Forelimb muscle (tissue), 1 donor: ENCODE results near the gene EEPD1. TPM values are rescaled to one million over a fixed set of nuclear protein-coding genes. Genes with fewer than 3 reads are reported as not detected.
A peak's percentile ranks its signal among the peaks of the same experiment; 100 is the strongest.
"Not testable (repeated sequence)": the region's sequence is repeated elsewhere in the genome, so short reads cannot be mapped to it uniquely, and the experiment has no call there.

Source experiments
- DNase-seq: peaks from one replicate; pipeline ENCODE4 v3.0.0-alpha.2; 2013; ENCODE audit warnings: low read depth
- polyA plus RNA-seq: library from polyadenylated mRNA; unstranded; fragments of 120-200 nt; gene quantifications from one replicate; pipeline ENCODE4 v1.2.1, GENCODE V29; 2013; ENCODE audit not compliant: insufficient read length

The EEPD1 gene
- polyA plus RNA-seq, result 11.0 TPM

- DNase-seq, result peak; percentile 90
Observed at GRCh38 chr7:36152756-36153570, at the start of gene EEPD1. EEPD1 (plus strand) TSS chr7:36153254; CDS start chr7:36154325, 1,071 bp downstream.

- no peak for DNase-seq
Observed at GRCh38 chr7:36103837-36104561, 49.1 kb upstream of the EEPD1 start.

DNA sequence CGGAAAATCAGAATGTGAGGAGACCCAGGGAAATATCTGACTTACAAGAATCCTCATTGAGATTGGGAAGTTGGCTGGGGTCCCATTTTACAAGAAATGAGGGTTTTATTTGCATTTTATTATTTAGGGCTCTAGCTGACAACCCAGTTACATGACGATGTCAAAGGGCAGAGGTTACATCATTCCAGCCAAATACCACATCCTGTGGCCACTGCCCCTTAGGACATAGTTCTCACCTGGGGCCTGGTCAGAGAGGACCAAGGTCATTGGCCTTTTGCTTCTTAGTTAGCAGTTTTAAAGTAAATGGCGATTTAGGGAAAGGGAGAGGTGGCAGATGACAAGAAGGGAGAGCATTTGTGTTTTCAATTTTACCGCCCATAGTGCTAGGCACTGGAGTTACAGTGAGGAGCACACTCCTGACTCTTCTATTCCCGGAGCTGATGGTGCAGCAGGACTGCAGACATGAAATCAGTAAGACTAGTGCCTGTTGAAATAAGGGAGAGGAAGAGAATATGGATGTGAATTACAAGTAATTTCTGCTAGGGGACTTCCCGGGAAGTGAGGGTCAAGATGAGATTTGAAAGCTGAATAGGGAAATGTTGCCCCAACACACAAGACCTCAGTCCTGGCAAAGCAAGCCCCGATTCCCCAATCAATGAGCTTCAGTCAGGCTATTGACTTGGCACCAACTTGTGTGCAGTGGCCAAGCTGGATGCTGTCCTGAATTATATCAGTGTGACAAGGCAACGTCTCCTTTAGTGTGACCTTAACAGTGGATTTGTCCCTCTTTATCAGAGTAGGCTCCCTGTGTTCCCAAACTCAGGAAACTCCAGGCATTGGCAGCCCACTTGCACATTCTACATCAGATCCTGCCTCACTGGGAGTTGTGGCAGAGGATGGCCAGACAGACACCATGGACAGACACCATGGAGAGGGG lies 45.8 kb upstream of the EEPD1 start:
- DNase-seq, result not testable (repeated sequence)

DNA sequence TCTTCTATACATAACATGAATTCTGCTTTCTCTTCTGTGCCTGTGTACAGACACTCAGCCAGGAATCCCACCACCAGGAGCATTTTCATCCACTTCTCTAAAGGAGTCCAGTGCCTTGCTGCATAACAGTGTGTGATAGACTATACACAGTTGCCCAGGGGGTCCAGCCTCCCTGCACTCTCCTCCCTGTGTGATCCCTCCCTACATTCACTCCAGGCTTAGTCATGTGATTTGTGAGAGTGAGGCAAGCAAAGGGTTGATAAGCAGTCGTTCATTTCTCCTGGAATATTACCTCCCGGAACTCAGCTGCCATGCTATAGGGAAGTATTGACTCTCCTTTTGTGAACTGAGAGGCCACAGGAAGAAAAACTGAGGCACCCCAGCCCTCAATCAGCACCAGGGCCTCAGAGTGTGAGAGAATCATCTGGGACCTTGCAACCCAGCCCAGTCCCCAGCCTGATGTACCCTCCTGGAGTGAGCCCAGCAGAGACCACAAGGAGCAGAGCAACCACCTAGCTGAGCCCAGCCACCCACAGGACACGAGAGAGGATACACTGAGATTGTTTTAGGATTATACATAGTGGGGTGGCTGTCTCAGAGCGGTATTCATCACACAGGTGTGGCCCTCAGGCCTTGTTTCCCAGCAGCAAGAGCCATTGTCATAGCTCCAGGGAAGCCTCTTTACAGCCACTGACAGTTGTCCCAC lies 45.0 kb upstream of the EEPD1 start:
- no peak for DNase-seq

DNA sequence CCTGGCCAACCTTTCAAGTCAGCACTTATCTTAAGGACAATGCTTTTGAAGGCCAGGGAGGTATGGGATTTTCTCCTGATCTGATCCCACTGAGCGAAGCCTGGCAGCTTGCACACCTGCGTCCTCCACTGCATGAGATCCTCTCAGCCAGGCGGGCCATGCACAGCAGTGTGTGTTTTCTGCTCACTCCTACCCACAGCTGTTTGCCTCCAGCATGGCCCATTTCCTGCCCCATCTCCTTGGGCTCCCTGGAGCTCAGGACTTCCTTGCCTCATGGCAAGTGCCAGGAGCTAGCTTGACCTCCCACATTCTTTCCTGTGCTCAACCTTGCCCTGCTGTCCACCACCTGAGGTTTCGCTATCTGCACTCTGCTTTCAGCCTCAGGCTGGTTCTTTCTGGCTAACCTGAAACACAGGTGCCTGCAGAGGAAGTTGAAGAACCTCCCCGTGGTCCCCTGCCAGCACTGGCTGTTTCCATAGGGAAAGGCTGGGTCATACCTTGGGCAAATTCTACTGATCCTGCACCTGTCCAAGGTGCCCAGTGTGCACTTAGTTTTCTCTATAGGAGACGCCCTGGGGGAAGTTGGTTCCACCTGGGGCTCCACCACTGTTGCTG lies 43.9 kb upstream of the EEPD1 start:
- no peak for DNase-seq

- no peak for DNase-seq
Observed at GRCh38 chr7:36110584-36110983, 42.5 kb upstream of the EEPD1 start.

GRCh38 chr7:36112969-36113368 lies 40.1 kb upstream of the EEPD1 start:
- no peak for DNase-seq

DNA sequence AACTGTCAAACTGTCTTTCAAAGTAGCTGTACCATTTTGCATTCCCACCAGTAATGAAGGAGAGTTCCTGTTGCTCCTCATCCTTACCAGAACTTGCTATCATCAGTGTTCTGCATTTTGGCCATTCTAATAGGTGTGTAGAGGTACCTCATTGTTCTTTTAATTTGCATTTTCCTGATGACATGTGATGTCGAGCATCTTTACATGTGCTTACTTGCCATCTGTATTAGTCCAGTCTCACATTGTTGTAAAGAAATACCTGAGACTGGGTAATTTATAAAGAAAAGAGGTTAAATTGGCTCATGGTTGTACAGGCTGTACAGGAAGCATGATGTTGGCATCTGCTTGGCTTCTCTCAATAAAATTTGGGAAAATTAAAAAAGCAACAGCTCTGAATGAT lies 38.7 kb upstream of the EEPD1 start:
- no peak for DNase-seq

GRCh38 chr7:36115448-36116321 lies 37.4 kb upstream of the EEPD1 start:
- DNase-seq, result no peak

GRCh38 chr7:36116347-36117202 lies 36.5 kb upstream of the EEPD1 start:
- DNase-seq, result no peak

DNA sequence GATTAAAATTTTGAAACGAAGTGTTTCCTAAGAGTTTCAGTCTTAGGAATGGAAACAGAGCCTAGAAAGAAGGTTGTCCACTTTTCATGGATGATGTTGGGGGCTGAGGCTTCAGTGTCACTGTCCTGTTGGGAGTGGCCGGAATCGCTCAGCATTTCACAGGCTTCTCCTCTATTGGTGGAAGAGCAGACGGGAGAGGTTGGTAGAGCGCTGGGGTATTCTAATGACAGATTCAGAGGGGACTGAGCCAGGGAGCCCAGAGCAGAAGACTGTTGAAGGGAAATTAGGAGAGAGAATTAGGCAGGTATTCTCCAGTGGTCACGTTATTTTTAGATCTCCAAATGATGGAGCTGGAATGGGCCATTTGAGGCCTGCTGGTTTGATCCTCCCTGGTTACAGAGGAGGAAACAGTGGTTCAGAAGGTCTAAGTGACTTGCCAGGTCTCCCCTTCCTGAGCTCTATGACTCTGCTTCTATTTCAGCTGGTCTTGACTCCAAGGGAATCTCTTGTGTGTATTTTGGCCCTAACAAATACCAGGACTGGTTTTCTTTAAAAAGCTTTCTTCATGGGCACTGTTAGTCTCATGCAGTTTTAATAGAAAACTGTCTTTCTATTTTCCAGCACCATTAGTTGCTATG lies 35.7 kb upstream of the EEPD1 start:
- DNase-seq, result no peak

DNA sequence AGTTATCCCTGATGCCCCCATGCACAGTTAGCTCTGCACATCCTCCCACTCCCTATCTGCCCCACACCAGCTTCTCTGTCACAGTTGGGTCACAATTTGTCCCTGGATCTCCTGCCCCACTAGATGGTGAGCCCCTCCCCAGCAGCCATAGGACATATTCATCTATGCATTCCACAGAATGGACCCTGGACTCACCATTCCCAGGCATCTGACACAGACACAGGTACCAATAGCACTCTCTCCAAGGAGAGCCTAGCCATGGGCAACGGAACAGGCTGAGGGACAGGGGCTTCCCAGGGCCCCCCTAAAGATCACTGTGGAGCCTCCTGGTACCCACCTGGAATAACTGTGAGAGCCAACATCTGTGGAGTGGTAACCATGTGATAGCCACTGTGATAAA lies 34.7 kb upstream of the EEPD1 start:
- DNase-seq, result no peak

DNA sequence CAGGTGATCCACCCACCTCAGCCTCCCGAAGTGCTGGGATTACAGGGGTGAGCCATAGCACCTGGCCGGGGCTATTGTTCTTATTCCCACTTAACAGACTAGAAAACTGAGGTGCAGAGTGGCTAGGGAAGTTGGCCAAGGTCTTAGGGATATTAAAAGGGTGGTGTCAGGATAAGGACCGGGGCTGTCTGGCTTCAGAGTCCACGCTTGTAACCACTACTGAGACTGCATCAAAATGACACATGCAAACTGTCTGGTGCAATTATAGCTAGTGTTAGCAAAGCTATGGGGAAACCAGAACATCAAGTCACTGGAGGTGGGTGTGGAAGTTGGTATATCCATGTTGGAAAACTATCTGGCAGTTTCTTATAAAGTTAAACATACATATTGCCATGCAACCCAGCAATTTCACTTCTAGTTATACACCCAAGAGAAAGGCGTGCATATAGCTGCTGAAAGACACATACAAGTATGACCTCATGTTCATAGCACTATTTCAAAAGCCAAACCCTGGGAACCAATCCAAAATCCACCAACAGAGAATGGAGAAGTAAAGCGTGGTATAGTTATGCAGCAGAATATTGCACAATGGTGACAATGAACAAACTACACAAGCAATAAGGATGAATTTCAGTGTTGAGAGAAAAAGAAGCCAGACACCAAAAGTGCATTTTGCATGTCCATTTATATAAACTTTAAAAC lies 33.9 kb upstream of the EEPD1 start:
- peak; percentile 43 for DNase-seq

DNA sequence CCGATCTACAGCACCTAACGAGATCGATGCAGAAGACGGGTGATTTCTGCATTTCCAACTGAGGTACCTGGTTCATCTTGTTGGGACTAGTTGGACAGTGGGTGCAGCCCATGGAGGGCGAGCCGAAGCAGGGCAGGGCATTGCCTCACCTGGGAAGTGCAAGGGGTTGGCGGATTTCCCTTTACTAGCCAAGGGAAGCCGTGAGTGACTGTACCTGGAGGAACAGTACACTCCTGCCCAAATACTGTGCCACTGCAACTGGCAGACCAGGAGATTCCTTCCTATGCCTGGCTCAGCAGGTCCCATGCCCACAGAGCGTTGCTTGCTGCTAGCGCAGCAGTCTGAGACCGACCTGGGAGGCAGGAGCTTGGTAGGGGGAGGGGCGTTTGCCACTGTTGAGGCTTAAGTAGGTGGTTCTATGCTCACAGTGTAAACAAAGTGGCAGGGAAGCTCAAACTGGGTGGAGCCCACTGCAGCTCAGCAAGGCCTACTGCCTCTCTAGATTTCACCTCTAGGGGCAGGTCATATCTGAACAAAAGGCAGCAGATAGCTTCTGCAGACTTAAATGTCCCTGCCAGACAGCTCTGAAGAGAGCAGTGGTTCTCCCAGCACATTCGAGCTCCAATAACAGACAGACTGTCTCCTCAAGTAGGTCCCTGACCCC lies 32.9 kb upstream of the EEPD1 start:
- DNase-seq, result not testable (repeated sequence)

DNA sequence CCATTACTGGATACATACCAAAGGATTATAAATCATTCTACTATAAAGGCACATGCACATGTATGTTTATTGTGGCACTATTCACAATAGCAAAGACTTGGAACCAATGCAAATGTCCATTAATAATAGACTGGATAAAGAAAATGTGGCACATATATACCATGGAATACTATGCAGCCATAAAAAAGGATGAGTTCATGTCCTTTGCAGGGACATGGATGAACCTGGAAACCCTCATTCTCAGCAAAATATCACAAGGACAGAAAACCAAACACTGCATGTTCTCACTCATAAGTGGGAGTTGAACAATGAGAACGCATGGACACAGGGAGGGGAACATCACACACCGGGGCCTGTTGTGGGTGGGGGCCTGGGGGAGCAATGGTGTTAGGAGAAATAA lies 27.4 kb upstream of the EEPD1 start:
- DNase-seq, result not testable (repeated sequence)

DNA sequence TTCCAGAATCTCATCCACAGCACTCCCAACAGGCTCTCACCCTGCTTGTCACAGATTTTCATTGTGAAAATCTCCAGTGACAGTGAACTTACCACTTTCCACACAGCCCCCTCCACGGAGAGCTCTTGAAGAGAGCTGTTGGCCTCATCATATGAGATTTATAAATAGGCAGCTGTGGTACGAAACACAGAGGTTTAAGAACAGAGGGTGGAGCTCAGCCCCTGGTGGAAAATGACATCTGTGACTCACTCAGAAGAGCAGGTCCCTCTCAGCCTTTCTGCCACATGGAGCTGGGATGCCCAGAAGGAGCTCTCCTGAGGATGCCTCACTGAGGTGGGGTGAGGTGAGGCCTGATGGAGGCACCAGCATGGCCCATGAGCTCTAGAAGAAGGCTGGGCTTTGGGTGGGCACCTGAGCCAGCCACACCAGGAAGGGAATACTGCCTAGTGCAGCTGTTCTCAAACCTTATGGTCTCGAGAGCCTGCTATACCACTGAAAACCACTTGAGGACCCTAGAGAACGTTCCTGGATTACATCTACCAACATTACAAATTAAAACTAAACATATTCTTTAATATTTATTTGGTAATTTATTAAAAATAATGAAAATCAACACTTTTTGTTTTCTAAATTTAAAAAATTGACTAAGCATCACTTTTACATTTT lies 25.8 kb upstream of the EEPD1 start:
- no peak for DNase-seq
